ENCODE measurements around the gene HBE1. TPM values are rescaled to one million over a fixed set of nuclear protein-coding genes. Genes with fewer than 3 reads are reported as not detected.
"Not testable (repeated sequence)": the region's sequence is repeated elsewhere in the genome, so short reads cannot be mapped to it uniquely, and the experiment has no call there.

HBE1 gene
- polyA plus RNA-seq, result 0.19 to 0.26 TPM in 2 of 3 replicates, not detected in the other
- polyA plus RNA-seq (2011; ENCODE audit: low read depth), result not detected
- polyA plus RNA-seq (2011; cell fraction: cytosol; rRNA removed), result not detected in 2 replicates
- polyA plus RNA-seq (2011; cell fraction: nucleus; rRNA removed), result 0.34 TPM in 1 of 2 replicates, not detected in the other
- not detected in 2 replicates for polyA plus RNA-seq (2012; ENCODE audit: low replicate concordance)
- polyA minus RNA-seq, result 0.36 to 1.5 TPM in 2 of 3 replicates, not detected in the other
- not detected for polyA minus RNA-seq (2011; cell fraction: cytosol; rRNA and poly(A)+ RNA removed)
- 2.0 TPM in 1 of 2 replicates, not detected in the other for polyA minus RNA-seq (2011; cell fraction: nucleus; rRNA and poly(A)+ RNA removed)

GRCh38 chr11:5269715-5270147 is at the start of gene HBE1:
HBE1 (minus strand) TSS chr11:5269945; CDS start chr11:5269890, 55 bp downstream.
- H3K27ac ChIP-seq (ENCODE audit: control insufficient read depth, insufficient read depth, low read length), result no peak within 1 kb of the TSS
- H3K4me3 ChIP-seq (ENCODE audit: control insufficient read depth in 2 of 3, extremely low read depth in 1 of 3, insufficient read depth in 2 of 3, low read depth in 1 of 3, low read length in 3 of 3), result no peak within 1 kb of the TSS
- H2AFZ ChIP-seq (ENCODE audit: control insufficient read depth, low read length), result no peak within 1 kb of the TSS
- no peaks in the 10 kb centered on the region for H3K9me1 ChIP-seq (ENCODE audit: control insufficient read depth, extremely low read depth, insufficient read depth, low read length)
- H3K27me3 ChIP-seq (ENCODE audit: control insufficient read depth, extremely low read depth, insufficient read depth, low read length), result no peaks in the 10 kb centered on the region
- H4K20me1 ChIP-seq (ENCODE audit: control insufficient read depth, extremely low read depth, insufficient read depth, low read length), result no peaks in the 10 kb centered on the region
- H3K9ac ChIP-seq (ENCODE audit: control insufficient read depth, extremely low read depth, insufficient read depth, low read length), result no peak within 1 kb of the TSS
- no peaks in the 10 kb centered on the region for H3K9me3 ChIP-seq (ENCODE audit: control insufficient read depth, low read depth, low read length)
- no peak for FAIRE-seq
- H3K79me2 ChIP-seq (ENCODE audit: control insufficient read depth, insufficient read depth, low read length), result no peaks in the 10 kb centered on the region
- no peak within 1 kb of the TSS for H3K4me2 ChIP-seq (ENCODE audit: control insufficient read depth, extremely low read depth, insufficient read depth, low read depth, low read length)
- no peaks in the 10 kb centered on the region for H3K36me3 ChIP-seq (ENCODE audit: control insufficient read depth in 2 of 2, extremely low read depth in 1 of 2, insufficient read depth in 2 of 2, low read length in 2 of 2)
- no peak for TF ChIP-seq EZH2 (IDR thresholded peaks at IDR 0.05; ENCODE audit: low read length)
- TF ChIP-seq CTCF (optimal IDR thresholded peaks at IDR 0.05 in 1 of 3, IDR thresholded peaks at IDR 0.05 in 1 of 3, conservative IDR thresholded peaks at IDR 0.05 in 1 of 3; ENCODE audit: extremely low read depth in 1 of 3, insufficient read depth in 2 of 3, low read length in 3 of 3), result no peak
- H3K4me1 ChIP-seq (ENCODE audit: control insufficient read depth, extremely low read depth, insufficient read depth, low read length), result peaks cover 7% of the 10 kb centered on the region
- DNase-seq (ENCODE audit: low read depth, low spot score), result no peak
- dilution Hi-C loops (cut with MboI; ENCODE audit: extremely low pct_ligation_motif_present, low sequenced_read_pairs), result no loop called here

GRCh38 chr11:5317292-5317691 is 47.5 kb upstream of the HBE1 start:
- TF ChIP-seq EZH2 (IDR thresholded peaks at IDR 0.05; ENCODE audit: low read length) (no peak), CTCF (optimal IDR thresholded peaks at IDR 0.05 in 1 of 3, IDR thresholded peaks at IDR 0.05 in 1 of 3, conservative IDR thresholded peaks at IDR 0.05 in 1 of 3; ENCODE audit: extremely low read depth in 1 of 3, insufficient read depth in 2 of 3, low read length in 3 of 3) (no peak)
- DNase-seq (ENCODE audit: low read depth, low spot score) (no peak), FAIRE-seq (no peak)
- Histone ChIP-seq H4K20me1 (ENCODE audit: control insufficient read depth, extremely low read depth, insufficient read depth, low read length) (no peaks in the 10 kb centered on the region), H3K36me3 (ENCODE audit: control insufficient read depth in 2 of 2, extremely low read depth in 1 of 2, insufficient read depth in 2 of 2, low read length in 2 of 2) (no peaks in the 10 kb centered on the region), H3K27me3 (ENCODE audit: control insufficient read depth, extremely low read depth, insufficient read depth, low read length) (no peaks in the 10 kb centered on the region), H3K9ac (ENCODE audit: control insufficient read depth, extremely low read depth, insufficient read depth, low read length) (no peak overlapping the region), H2AFZ (ENCODE audit: control insufficient read depth, low read length) (no peak overlapping the region), H3K9me1 (ENCODE audit: control insufficient read depth, extremely low read depth, insufficient read depth, low read length) (no peaks in the 10 kb centered on the region), H3K27ac (ENCODE audit: control insufficient read depth, insufficient read depth, low read length) (no peak overlapping the region), H3K9me3 (ENCODE audit: control insufficient read depth, low read depth, low read length) (no peaks in the 10 kb centered on the region), H3K4me2 (ENCODE audit: control insufficient read depth, extremely low read depth, insufficient read depth, low read depth, low read length) (no peak overlapping the region), H3K4me3 (ENCODE audit: control insufficient read depth in 2 of 3, extremely low read depth in 1 of 3, insufficient read depth in 2 of 3, low read depth in 1 of 3, low read length in 3 of 3) (no peak overlapping the region), H3K79me2 (ENCODE audit: control insufficient read depth, insufficient read depth, low read length) (no peaks in the 10 kb centered on the region), H3K4me1 (ENCODE audit: control insufficient read depth, extremely low read depth, insufficient read depth, low read length) (no peaks in the 10 kb centered on the region)
- dilution Hi-C loops (cut with MboI; ENCODE audit: extremely low pct_ligation_motif_present, low sequenced_read_pairs), result no loop called here

GRCh38 chr11:5313326-5314023 is 43.7 kb upstream of the HBE1 start:
- FAIRE-seq; H3K27me3 ChIP-seq (ENCODE audit: control insufficient read depth, extremely low read depth, insufficient read depth, low read length); H2AFZ ChIP-seq (ENCODE audit: control insufficient read depth, low read length); H3K9me1 ChIP-seq (ENCODE audit: control insufficient read depth, extremely low read depth, insufficient read depth, low read length); H3K4me1 ChIP-seq (ENCODE audit: control insufficient read depth, extremely low read depth, insufficient read depth, low read length); DNase-seq (ENCODE audit: low read depth, low spot score); H3K4me3 ChIP-seq (ENCODE audit: control insufficient read depth in 2 of 3, extremely low read depth in 1 of 3, insufficient read depth in 2 of 3, low read depth in 1 of 3, low read length in 3 of 3); H3K27ac ChIP-seq (ENCODE audit: control insufficient read depth, insufficient read depth, low read length); H3K4me2 ChIP-seq (ENCODE audit: control insufficient read depth, extremely low read depth, insufficient read depth, low read depth, low read length); H3K9ac ChIP-seq (ENCODE audit: control insufficient read depth, extremely low read depth, insufficient read depth, low read length); dilution Hi-C loops (cut with MboI; ENCODE audit: extremely low pct_ligation_motif_present, low sequenced_read_pairs); H4K20me1 ChIP-seq (ENCODE audit: control insufficient read depth, extremely low read depth, insufficient read depth, low read length); H3K36me3 ChIP-seq (ENCODE audit: control insufficient read depth in 2 of 2, extremely low read depth in 1 of 2, insufficient read depth in 2 of 2, low read length in 2 of 2); H3K79me2 ChIP-seq (ENCODE audit: control insufficient read depth, insufficient read depth, low read length); H3K9me3 ChIP-seq (ENCODE audit: control insufficient read depth, low read depth, low read length): not testable (repeated sequence)

Data from keratinocyte (primary cell).